ENCODE data around the gene CCDC142. TPM values are rescaled to one million over a fixed set of nuclear protein-coding genes. Genes with fewer than 3 reads are reported as not detected.

The CCDC142 gene
- total RNA-seq, 1 donor from 2014 or later, result 9.5 TPM

GRCh38 chr2:74507926-74508520, 25.2 kb upstream of the CCDC142 start:
- TF ChIP-seq, protein P1, sequence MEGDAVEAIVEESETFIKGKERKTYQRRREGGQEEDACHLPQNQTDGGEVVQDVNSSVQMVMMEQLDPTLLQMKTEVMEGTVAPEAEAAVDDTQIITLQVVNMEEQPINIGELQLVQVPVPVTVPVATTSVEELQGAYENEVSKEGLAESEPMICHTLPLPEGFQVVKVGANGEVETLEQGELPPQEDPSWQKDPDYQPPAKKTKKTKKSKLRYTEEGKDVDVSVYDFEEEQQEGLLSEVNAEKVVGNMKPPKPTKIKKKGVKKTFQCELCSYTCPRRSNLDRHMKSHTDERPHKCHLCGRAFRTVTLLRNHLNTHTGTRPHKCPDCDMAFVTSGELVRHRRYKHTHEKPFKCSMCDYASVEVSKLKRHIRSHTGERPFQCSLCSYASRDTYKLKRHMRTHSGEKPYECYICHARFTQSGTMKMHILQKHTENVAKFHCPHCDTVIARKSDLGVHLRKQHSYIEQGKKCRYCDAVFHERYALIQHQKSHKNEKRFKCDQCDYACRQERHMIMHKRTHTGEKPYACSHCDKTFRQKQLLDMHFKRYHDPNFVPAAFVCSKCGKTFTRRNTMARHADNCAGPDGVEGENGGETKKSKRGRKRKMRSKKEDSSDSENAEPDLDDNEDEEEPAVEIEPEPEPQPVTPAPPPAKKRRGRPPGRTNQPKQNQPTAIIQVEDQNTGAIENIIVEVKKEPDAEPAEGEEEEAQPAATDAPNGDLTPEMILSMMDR (IDR thresholded peaks at IDR 0.05; ENCODE audit: insufficient read depth, low read length, poor library complexity, severe bottlenecking), result no peak
- DNase-seq (ENCODE audit: low read depth), result no peak
- H3K27me3 ChIP-seq (ENCODE audit: control insufficient read depth, insufficient read depth, low read length), result peaks cover 22% of the 10 kb centered on the region
- H3K4me3 ChIP-seq (ENCODE audit: low read depth, low read length), result peak overlapping the region; percentile 89
- H3K36me3 ChIP-seq (ENCODE audit: control insufficient read depth, insufficient read depth, low read length), result no peaks in the 10 kb centered on the region

DNA sequence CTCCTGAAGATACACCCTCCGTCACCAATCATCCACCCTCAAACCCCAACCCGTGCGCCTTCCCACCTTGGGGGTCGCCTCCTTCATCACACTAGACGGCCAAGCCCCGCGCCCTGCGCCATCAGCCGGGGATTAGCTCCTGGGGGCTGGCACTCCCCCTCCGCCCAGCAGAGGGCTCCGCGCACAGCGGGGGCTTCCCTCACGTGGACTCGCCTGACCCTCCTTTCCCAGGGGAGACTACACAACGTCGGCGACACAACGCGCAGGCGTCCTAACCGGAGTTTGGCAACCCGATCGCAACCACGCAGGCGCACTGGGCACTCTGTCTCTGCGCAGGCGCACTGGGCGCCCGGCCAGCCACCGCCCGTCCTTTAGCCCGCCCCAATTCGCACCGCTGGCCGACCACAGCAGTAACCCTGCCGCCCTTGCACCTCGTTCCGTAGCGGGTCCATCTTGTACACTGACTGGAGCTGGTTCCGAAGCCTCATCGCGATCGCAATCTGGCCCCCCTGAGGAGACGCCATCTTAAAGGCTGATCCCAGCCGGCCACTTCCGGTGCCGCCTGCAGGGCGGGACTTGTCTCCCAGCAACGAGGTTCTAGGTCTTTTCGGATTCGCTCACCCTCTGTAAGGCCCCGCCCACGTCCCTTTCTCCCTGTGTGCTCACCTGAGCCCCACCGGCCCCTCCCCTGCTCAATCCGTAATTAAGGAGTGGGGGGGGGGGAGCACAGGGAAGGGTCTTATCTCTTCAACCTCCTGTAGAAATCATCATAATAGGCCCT, 24.5 kb upstream of the CCDC142 start, which contains the start of gene PCGF1:
Gene PCGF1, minus strand, starts transcription at position 551 of the 781 bp plus-strand sequence. Its CDS starts 27 bp downstream, at position 524.
- DNase-seq (ENCODE audit: low read depth), result peak; percentile 91
- H3K27me3 ChIP-seq (ENCODE audit: control insufficient read depth, insufficient read depth, low read length), result peaks cover 19% of the 10 kb centered on the region
- TF ChIP-seq, protein P1 (IDR thresholded peaks at IDR 0.05; ENCODE audit: insufficient read depth, low read length, poor library complexity, severe bottlenecking), result peak; percentile 43

GRCh38 chr2:74505448-74506246, 22.8 kb upstream of the CCDC142 start:
- TF ChIP-seq, protein P1 (IDR thresholded peaks at IDR 0.05; ENCODE audit: insufficient read depth, low read length, poor library complexity, severe bottlenecking), result no peak
- Histone ChIP-seq H3K4me3 (ENCODE audit: low read depth, low read length) (no peak overlapping the region), H3K27me3 (ENCODE audit: control insufficient read depth, insufficient read depth, low read length) (peaks cover 17% of the 10 kb centered on the region), H3K36me3 (ENCODE audit: control insufficient read depth, insufficient read depth, low read length) (no peaks in the 10 kb centered on the region)
- no peak for DNase-seq (ENCODE audit: low read depth)

More for the DNA sequence above, 24.5 kb upstream of the CCDC142 start, which contains the start of gene PCGF1:
- H3K4me3 ChIP-seq (ENCODE audit: low read depth, low read length), result peak within 1 kb of the TSS; percentile 89
- H3K36me3 ChIP-seq (ENCODE audit: control insufficient read depth, insufficient read depth, low read length), result no peaks in the 10 kb centered on the region

DNA sequence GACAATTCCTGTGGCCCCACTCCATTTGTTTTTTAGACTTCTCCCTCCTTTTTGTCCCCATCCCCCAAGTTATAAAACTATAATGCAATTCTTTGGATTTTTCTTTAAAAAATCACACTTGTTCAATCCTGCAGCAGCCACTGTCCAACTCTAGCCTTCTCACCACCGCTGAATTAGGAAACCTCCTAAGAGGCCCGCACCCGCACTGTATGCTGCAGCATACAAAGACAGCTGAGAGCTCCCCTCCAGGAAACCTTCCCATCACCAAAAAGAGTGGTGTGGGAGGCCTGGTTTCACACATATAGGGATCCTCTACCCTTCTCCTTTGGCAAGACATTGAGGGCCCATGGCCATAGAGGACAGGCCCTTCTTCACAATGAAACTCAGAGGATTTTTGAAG, 21.8 kb upstream of the CCDC142 start:
- TF ChIP-seq, protein P1 (IDR thresholded peaks at IDR 0.05; ENCODE audit: insufficient read depth, low read length, poor library complexity, severe bottlenecking), result no peak

DNA sequence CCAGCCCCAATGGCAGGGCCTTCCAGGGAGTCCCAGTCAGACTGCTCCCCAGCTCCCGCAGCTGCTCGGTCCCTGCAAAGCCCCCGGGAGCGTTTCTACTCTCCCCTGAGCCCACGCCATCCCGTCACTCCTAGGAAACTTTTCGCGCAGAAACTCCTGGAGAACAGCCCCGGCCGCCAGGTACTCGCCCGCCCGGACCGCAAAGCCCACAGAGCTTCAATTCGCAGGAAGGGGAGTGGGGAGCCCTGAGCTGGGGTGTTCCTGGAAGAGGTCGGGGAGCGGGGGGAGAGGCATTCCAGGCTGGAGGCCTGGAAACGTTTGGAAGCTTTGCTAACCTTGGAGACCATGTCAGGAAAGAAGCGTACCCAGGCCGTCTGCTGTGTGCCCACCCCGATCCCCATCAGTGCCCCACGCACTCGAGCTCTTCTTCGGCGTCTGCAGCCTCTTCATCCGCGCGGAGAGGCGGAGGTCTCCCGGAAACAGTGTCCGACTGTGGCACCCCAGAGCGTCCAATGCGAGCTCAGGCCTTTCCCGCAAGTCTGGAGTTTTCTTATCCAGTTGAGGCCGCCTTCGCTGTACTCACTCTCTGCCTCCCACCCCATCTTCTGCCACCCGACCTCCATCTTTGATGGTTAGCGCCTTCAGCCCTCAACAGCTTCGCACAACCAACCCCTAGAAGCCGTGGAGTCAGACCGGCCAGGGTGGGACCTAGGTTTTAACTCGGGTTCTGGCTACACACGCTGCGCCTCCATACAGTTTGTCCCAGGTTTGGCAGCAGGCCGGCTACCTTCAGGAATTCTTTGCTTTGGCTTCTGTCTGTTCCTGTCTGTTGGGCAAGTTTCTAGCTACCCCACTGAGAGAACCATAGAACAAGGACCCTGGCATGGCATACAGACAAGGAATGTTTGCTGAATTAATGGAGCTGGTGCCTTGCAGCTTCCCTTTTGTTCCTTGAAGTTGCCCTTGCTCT, 21.0 kb upstream of the CCDC142 start:
- Histone ChIP-seq H3K36me3 (ENCODE audit: control insufficient read depth, insufficient read depth, low read length) (no peaks in the 10 kb centered on the region), H3K4me3 (ENCODE audit: low read depth, low read length) (peak overlapping the region; percentile 47), H3K27me3 (ENCODE audit: control insufficient read depth, insufficient read depth, low read length) (peaks cover 34% of the 10 kb centered on the region)
- TF ChIP-seq, protein P1 (IDR thresholded peaks at IDR 0.05; ENCODE audit: insufficient read depth, low read length, poor library complexity, severe bottlenecking), result no peak
- no peak for DNase-seq (ENCODE audit: low read depth)

More for the DNA sequence above, 21.8 kb upstream of the CCDC142 start:
- Histone ChIP-seq H3K27me3 (ENCODE audit: control insufficient read depth, insufficient read depth, low read length) (peaks cover 26% of the 10 kb centered on the region), H3K36me3 (ENCODE audit: control insufficient read depth, insufficient read depth, low read length) (no peaks in the 10 kb centered on the region), H3K4me3 (ENCODE audit: low read depth, low read length) (no peak overlapping the region)
- no peak for DNase-seq (ENCODE audit: low read depth)

All from kidney epithelial cell (primary cell).